Vagina (tissue), 2 donors: ENCODE measurements around the gene COL6A3. TPM values are rescaled to one million over a fixed set of nuclear protein-coding genes. Genes with fewer than 3 reads are reported as not detected.
A peak's percentile ranks its signal among the peaks of the same experiment; 100 is the strongest.

Source experiments
- DNase-seq, 2 donors: peaks; one replicate each; pipeline ENCODE4 v3.0.0-alpha.2; 2017; ENCODE audit errors: extremely low spot score in 2 of 2
- H3K27ac ChIP-seq: fragments of 200-600 bp; sonication (generic); one replicate; pipeline ENCODE4 v1.5.1; 2019
- H3K27me3 ChIP-seq: fragments of 200-600 bp; sonication (generic); one replicate; pipeline ENCODE4 v1.5.1; 2019
- H3K36me3 ChIP-seq, 2 donors: fragments of 200-600 bp; sonication (generic); one replicate each; pipeline ENCODE4 v1.5.1; 2017 to 2019
- H3K4me1 ChIP-seq: fragments of 200-600 bp; sonication (generic); one replicate; pipeline ENCODE4 v1.5.1; 2019
- H3K4me3 ChIP-seq, 2 donors: fragments of 200-600 bp; sonication (generic); 1 replicate in 1 of 2; 2 replicates in 1 of 2; pipeline ENCODE4 v1.5.1; 2016 to 2019
- H3K9me3 ChIP-seq: fragments of 200-600 bp; sonication (generic); one replicate; pipeline ENCODE4 v1.5.1; 2019
- CTCF ChIP-seq, 3 experiments: fragments of 450-650 bp in 2 of 3; fragments of 200-600 bp in 1 of 3; sonication (generic) in 1 of 3; IDR thresholded peaks; one replicate each; pipeline ENCODE4 v1.5.1; 2017 to 2019; ENCODE audit warnings: antibody characterized with exemption in 3 of 3, mild to moderate bottlenecking in 2 of 3, moderate library complexity in 2 of 3
- POLR2A ChIP-seq, 2 donors: fragments of 450-650 bp; IDR thresholded peaks; one replicate each; pipeline ENCODE4 v1.6.1; 2017; ENCODE audit warnings: antibody characterized with exemption in 2 of 2, mild to moderate bottlenecking in 2 of 2, moderate library complexity in 2 of 2
- POLR2AphosphoS5 ChIP-seq, 2 donors: sonication (generic); formaldehyde crosslinking; IDR thresholded peaks; one replicate each; pipeline ENCODE4 v1.9.0; 2017; ENCODE audit warnings: antibody characterized with exemption in 2 of 2, mild to moderate bottlenecking in 2 of 2, low read depth in 1 of 2; ENCODE audit not compliant: insufficient read depth in 1 of 2
- intact Hi-C: fragments of 100-400 bp; cut with DNase I; formaldehyde crosslinking; loops from one replicate; pipeline ENCODE4 v1.15.1; 2023
- total RNA-seq: library from RNA; depleted of rRNA; stranded (reverse); fragments of >200 nt; gene quantifications from one replicate; pipeline ENCODE4 v1.2.3, GENCODE V29; 2016

Gene COL6A3
- total RNA-seq, 1 donor from 2014 or later = 315 TPM

- H3K27ac ChIP-seq = peak overlapping the region; percentile 96
- H3K4me1 ChIP-seq = peaks cover 40% of the 10 kb centered on the region
- H3K27me3 ChIP-seq = no peaks in the 10 kb centered on the region
- intact Hi-C loops = no loop called here
- peak in 1 of 2 donors; percentile 84 for DNase-seq
- no peaks in the 10 kb centered on the region for H3K9me3 ChIP-seq
- H3K36me3 ChIP-seq = no peaks in the 10 kb centered on the region
- no peak overlapping the region for H3K4me3 ChIP-seq
- TF ChIP-seq CTCF (IDR thresholded peaks at IDR 0.05) = no peak
Observed at GRCh38 chr2:237324405-237324831, 89.5 kb downstream of the COL6A3 start.

DNA sequence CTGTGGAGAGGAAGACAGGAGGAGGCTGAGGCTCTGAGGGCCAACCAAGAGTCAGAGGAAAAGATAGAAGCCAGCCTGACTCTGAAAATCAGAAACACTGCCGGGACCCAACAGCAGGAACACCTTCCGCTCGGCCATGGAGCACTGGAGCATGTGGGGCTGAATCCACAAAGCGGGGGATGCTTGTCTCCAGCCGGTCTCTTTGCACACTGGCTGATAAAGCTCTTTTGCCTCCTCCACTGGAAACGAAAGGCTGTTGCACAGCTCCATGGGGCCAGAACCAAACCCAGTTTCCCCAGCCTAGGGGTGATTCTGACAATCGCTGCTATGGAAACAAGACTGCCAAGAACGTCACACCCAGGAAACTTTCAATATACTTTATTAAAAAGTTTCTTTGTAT lies 90.3 kb downstream of the COL6A3 start:
- TF ChIP-seq POLR2A (IDR thresholded peaks at IDR 0.05) (no peak), CTCF (IDR thresholded peaks at IDR 0.05) (no peak), POLR2AphosphoS5 (IDR thresholded peaks at IDR 0.05; ENCODE audit: insufficient read depth in 1 of 2, low read depth in 1 of 2) (no peak)
- peaks cover 46% of the 10 kb centered on the region for H3K4me1 ChIP-seq
- H3K36me3 ChIP-seq = no peaks in the 10 kb centered on the region
- H3K27ac ChIP-seq = peak overlapping the region; percentile 96
- H3K9me3 ChIP-seq = no peaks in the 10 kb centered on the region
- H3K4me3 ChIP-seq = no peak overlapping the region
- no peaks in the 10 kb centered on the region for H3K27me3 ChIP-seq
- no peak for DNase-seq
- intact Hi-C loops = no loop called here

GRCh38 chr2:237322564-237322963 lies 91.4 kb downstream of the COL6A3 start:
- H3K27ac ChIP-seq = peak overlapping the region; percentile 96
- TF ChIP-seq CTCF (IDR thresholded peaks at IDR 0.05) = no peak
- TF ChIP-seq POLR2A (IDR thresholded peaks at IDR 0.05) = no peak
- no peak for TF ChIP-seq POLR2AphosphoS5 (IDR thresholded peaks at IDR 0.05; ENCODE audit: insufficient read depth in 1 of 2, low read depth in 1 of 2)
- intact Hi-C loops = no loop called here

GRCh38 chr2:237321746-237322145 lies 92.2 kb downstream of the COL6A3 start:
- intact Hi-C loops = no loop called here
- Histone ChIP-seq H3K27ac (peak overlapping the region; percentile 96), H3K27me3 (no peaks in the 10 kb centered on the region), H3K36me3 (no peaks in the 10 kb centered on the region), H3K4me3 (no peak overlapping the region), H3K4me1 (peaks cover 37% of the 10 kb centered on the region), H3K9me3 (no peaks in the 10 kb centered on the region)
- peak in 1 of 2 donors; percentile 83 for DNase-seq
- no peak for TF ChIP-seq POLR2A (IDR thresholded peaks at IDR 0.05)

More at GRCh38 chr2:237322564-237322963, 91.4 kb downstream of the COL6A3 start:
- H3K4me3 ChIP-seq = no peak overlapping the region
- peaks cover 38% of the 10 kb centered on the region for H3K4me1 ChIP-seq
- H3K27me3 ChIP-seq = no peaks in the 10 kb centered on the region
- H3K9me3 ChIP-seq = no peaks in the 10 kb centered on the region
- DNase-seq = no peak
- H3K36me3 ChIP-seq = no peaks in the 10 kb centered on the region

DNA sequence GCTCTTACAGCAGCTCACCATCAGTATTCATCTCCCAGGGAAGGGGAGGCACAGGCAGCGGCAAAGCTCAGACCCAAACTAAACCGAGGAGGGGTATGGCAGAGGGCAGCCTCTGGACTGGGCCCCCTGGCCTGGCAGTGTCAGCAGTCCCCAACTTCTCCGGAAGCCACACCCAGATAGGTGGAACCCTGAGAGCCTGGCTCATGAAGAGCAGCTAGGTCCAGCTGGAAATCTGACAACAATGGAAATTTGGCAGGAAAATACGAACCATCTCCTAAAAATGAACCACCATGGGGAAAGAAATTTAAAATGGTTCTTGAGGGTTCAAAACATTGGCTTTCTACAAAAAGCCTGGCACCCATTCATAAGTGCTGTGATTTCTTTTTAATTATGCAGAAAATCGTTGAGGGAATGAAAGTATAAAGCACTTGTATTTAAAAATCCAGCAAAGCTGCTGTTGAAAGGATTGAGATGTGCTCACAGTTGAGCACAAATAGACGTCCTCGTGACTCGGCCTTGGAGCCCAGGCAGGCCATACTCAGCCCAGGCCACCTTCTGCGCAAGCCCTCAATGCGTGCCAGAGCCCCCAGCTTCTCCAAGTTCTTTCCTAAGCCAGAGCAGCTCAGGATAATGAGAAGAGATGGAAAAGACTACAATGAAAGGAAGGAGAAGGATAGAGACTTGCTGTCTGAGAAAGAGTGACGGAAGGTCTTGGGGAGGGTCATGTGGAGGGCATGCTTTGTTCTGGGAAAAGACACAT lies 93.0 kb downstream of the COL6A3 start:
- no peaks in the 10 kb centered on the region for H3K27me3 ChIP-seq
- TF ChIP-seq POLR2AphosphoS5 (IDR thresholded peaks at IDR 0.05; ENCODE audit: insufficient read depth in 1 of 2, low read depth in 1 of 2) = peak; percentile 18 to 49
- no peak for TF ChIP-seq POLR2A (IDR thresholded peaks at IDR 0.05)
- TF ChIP-seq CTCF (IDR thresholded peaks at IDR 0.05) = no peak
- H3K4me1 ChIP-seq = peaks cover 37% of the 10 kb centered on the region
- no peak for DNase-seq
- intact Hi-C loops = no loop called here
- no peak overlapping the region for H3K4me3 ChIP-seq
- H3K9me3 ChIP-seq = no peaks in the 10 kb centered on the region
- peak overlapping the region; percentile 96 for H3K27ac ChIP-seq
- H3K36me3 ChIP-seq = no peaks in the 10 kb centered on the region
